ENCODE results near the gene RUFY3. TPM values are rescaled to one million over a fixed set of nuclear protein-coding genes. Genes with fewer than 3 reads are reported as not detected.
A peak's percentile ranks its signal among the peaks of the same experiment; 100 is the strongest.
"Not testable (repeated sequence)": the region's sequence is repeated elsewhere in the genome, so short reads cannot be mapped to it uniquely, and the experiment has no call there.

RUFY3 gene
- total and polyA plus RNA-seq, 4 donors: 7.4 to 96.9 (median 42.1) TPM

DNA sequence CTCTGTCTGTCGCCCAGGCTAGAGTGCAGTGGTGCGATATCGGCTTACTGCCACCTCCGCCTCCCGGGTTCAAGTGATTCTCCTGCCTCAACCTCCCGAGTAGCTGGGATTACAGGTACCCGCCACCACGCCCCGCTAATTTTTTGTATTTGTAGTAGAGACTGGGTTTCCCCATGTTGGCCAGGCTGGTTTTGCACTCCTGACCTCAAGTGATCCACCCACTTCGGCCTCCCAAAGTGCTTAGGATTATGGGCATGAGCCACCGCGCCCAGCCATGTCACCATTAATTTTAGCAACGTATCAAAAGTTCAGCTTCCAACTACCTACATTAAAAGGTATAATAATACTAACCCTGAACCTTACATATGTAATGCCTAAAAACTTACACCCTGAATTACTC lies 34.4 kb upstream of the RUFY3 start:
- peak in 1 of 2 donors; percentile 56 for DNase-seq
- peaks cover 0 to 5% of the 10 kb centered on the region in 2 donors for H3K4me1 ChIP-seq (ENCODE audit: control insufficient read depth in 1 of 2, insufficient read depth in 2 of 2, low read length in 2 of 2)
- no peaks in the 10 kb centered on the region for H3K36me3 ChIP-seq (ENCODE audit: control insufficient read depth in 1 of 2, insufficient read depth in 2 of 2, low read length in 1 of 2)
- intact Hi-C loops (cut with DNase I): loop anchor here (5.0 to 10.0 kb wide), 3 partner anchors 35 to 307 kb away; partner anchors contain the start of gene DCK (in 1 of the 2)
- no peaks in the 10 kb centered on the region for H3K27me3 ChIP-seq (ENCODE audit: control insufficient read depth in 1 of 2, insufficient read depth in 2 of 2, low read length in 1 of 2)
- ATAC-seq (ENCODE audit: low FRiP score): no peak
- H3K27ac ChIP-seq (ENCODE audit: low read depth in 1 of 2, low read length in 2 of 2): peak overlapping the region; percentile 90 to 98
- peak overlapping the region; percentile 68 to 94 for H3K4me3 ChIP-seq (ENCODE audit: low read length in 2 of 2)
- H3K9me3 ChIP-seq (ENCODE audit: control insufficient read depth, low read length): no peaks in the 10 kb centered on the region
- 69 to 72% methylated on average over 13 of the region's 13 CpGs for WGBS, 2 donors

DNA sequence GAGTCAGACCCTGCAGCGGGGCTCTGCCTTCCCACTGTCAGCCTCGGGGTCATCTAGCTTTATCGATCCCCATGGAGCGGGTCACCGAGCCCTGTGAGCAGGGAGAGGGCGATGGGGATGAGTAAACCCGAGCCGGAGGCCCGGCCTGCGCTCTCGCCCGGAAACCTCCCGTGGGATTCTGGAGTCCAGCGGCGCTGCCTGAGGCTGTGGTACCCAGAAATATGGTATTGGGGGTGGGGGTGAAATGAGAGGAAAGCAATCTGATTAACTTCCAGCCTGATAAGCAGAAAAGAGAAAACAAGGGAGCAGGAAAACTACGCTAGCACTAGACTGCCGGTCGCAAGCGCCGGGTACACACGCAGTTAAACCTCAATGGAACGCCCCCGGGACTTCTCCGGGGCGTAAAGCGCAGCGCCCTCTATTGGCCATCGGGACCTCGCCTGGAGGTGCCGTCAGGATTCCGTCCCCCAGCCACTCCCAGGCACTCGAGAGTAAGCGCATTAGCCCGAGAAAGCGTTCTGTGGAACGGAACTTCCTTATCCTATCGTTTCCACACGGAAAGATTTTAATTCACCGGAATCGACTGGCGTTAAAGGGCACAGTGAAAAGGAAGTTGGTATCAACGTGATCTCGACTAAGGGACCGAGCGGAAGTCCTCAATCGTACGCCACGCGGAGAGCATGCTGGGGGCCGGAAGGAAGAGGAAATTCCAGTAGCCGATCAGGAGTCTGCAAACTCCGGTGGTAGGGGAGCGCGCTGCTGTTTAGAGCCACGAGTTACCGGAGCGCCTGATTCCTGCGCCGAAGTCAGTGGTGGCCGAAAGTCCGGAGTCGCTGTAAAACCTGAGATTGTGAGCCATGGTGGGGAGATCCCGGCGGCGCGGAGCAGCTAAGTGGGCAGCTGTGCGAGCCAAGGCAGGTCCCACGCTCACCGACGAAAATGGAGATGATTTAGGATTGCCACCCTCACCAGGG lies 33.7 kb upstream of the RUFY3 start, which contains the start of gene UTP3:
UTP3 (plus strand) TSS at position 712 of the 974 bp plus-strand sequence; CDS start at position 858, 146 bp downstream.
- H3K27ac ChIP-seq (ENCODE audit: low read depth in 1 of 2, low read length in 2 of 2): peak within 1 kb of the TSS; percentile 90 to 98
- WGBS, 2 donors: 0% methylated on average over 70 of the region's 70 CpGs
- no peaks in the 10 kb centered on the region for H3K9me3 ChIP-seq (ENCODE audit: control insufficient read depth, low read length)
- DNase-seq (peak; percentile 97 to 98), ATAC-seq (ENCODE audit: low FRiP score) (peak; percentile 99)
- H3K36me3 ChIP-seq (ENCODE audit: control insufficient read depth in 1 of 2, insufficient read depth in 2 of 2, low read length in 1 of 2): no peaks in the 10 kb centered on the region
- intact Hi-C loops (cut with DNase I): loop anchor here (2.0 to 10.0 kb wide), 4 partner anchors 17 to 307 kb away; partner anchors contain the start of gene DCK (in 1 of the 2)
- H3K27me3 ChIP-seq (ENCODE audit: control insufficient read depth in 1 of 2, insufficient read depth in 2 of 2, low read length in 1 of 2): no peaks in the 10 kb centered on the region
- peaks cover 0 to 5% of the 10 kb centered on the region in 2 donors for H3K4me1 ChIP-seq (ENCODE audit: control insufficient read depth in 1 of 2, insufficient read depth in 2 of 2, low read length in 2 of 2)
- peak within 1 kb of the TSS; percentile 79 to 94 for H3K4me3 ChIP-seq (ENCODE audit: low read length in 2 of 2)

DNA sequence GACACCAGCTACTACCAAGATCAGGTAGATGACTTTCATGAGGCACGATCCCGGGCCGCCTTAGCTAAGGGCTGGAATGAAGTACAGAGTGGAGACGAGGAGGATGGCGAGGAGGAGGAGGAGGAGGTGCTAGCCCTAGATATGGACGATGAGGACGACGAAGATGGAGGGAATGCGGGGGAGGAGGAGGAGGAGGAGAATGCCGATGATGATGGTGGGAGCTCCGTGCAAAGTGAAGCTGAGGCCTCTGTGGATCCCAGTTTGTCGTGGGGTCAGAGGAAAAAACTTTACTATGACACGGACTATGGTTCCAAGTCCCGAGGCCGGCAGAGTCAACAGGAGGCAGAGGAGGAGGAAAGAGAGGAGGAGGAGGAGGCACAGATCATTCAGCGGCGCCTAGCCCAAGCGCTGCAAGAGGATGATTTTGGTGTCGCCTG lies 33.0 kb upstream of the RUFY3 start:
- peak overlapping the region; percentile 65 to 79 for H3K4me3 ChIP-seq (ENCODE audit: low read length in 2 of 2)
- ATAC-seq (ENCODE audit: low FRiP score): peak; percentile 15
- WGBS, 2 donors: 1% methylated on average over 19 of the region's 19 CpGs
- intact Hi-C loops (cut with DNase I): loop anchor here (2.0 to 10.0 kb wide), 4 partner anchors 16 to 306 kb away; partner anchors contain the start of gene DCK (in 1 of the 2)
- peak overlapping the region in 1 of 2 donors; percentile 49 for H3K27ac ChIP-seq (ENCODE audit: low read depth in 1 of 2, low read length in 2 of 2)
- H3K36me3 ChIP-seq (ENCODE audit: control insufficient read depth in 1 of 2, insufficient read depth in 2 of 2, low read length in 1 of 2): no peaks in the 10 kb centered on the region
- no peaks in the 10 kb centered on the region for H3K27me3 ChIP-seq (ENCODE audit: control insufficient read depth in 1 of 2, insufficient read depth in 2 of 2, low read length in 1 of 2)
- H3K9me3 ChIP-seq (ENCODE audit: control insufficient read depth, low read length): no peaks in the 10 kb centered on the region
- no peak for DNase-seq
- peaks cover 0 to 5% of the 10 kb centered on the region in 2 donors for H3K4me1 ChIP-seq (ENCODE audit: control insufficient read depth in 1 of 2, insufficient read depth in 2 of 2, low read length in 2 of 2)

DNA sequence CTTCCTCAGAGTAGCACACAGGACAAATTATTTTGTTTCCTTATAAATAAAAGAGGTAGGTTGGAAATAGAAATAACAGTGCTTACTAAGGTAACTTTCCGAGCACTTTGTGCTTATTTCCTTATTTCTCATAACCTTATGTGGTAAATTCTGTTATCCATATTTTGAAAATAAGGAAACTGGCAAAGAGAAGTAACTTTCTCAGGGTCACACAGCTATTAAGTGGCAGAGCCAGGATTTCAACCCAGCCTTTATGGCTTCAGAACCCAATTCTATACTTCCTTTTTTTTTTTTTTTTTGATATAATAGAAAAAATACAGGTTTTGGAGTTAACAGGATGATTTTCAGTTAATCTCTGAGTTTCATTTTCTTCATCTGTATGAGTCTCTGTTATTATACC lies 30.1 kb upstream of the RUFY3 start:
- Histone ChIP-seq H3K4me3 (ENCODE audit: low read length in 2 of 2) (no peak overlapping the region), H3K27ac (ENCODE audit: low read depth in 1 of 2, low read length in 2 of 2) (no peak overlapping the region), H3K27me3 (ENCODE audit: control insufficient read depth in 1 of 2, insufficient read depth in 2 of 2, low read length in 1 of 2) (no peaks in the 10 kb centered on the region), H3K4me1 (ENCODE audit: control insufficient read depth in 1 of 2, insufficient read depth in 2 of 2, low read length in 2 of 2) (peaks cover 0 to 5% of the 10 kb centered on the region in 2 donors), H3K36me3 (ENCODE audit: control insufficient read depth in 1 of 2, insufficient read depth in 2 of 2, low read length in 1 of 2) (no peaks in the 10 kb centered on the region), H3K9me3 (ENCODE audit: control insufficient read depth, low read length) (no peaks in the 10 kb centered on the region)
- DNase-seq: no peak
- 75 to 79% methylated on average over 1 of the region's 1 CpG for WGBS, 2 donors
- intact Hi-C loops (cut with DNase I): no loop called here
- ATAC-seq (ENCODE audit: low FRiP score): no peak

DNA sequence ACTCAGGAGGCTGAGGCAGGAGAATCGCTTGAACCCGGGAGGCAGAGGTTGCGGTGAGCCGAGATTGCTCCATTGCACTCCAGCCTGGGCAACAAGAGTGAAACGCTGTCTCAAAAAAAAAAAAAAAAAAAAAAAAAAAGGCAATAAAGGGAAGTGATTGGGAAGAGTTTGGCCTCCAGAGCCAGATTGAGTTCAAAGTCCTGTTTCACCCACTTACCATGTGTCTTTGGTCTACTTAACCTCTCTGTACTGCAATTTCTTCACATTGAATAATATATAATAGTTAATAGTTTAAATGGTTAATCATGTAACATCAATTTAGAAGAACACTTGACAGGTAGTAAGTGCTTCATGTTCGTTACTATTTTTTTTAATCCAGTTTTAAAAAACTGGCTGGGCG lies 27.1 kb upstream of the RUFY3 start:
- 91 to 95% methylated on average over 7 of the region's 7 CpGs for WGBS, 2 donors
- intact Hi-C loops (cut with DNase I); ATAC-seq (ENCODE audit: low FRiP score): not testable (repeated sequence)

DNA sequence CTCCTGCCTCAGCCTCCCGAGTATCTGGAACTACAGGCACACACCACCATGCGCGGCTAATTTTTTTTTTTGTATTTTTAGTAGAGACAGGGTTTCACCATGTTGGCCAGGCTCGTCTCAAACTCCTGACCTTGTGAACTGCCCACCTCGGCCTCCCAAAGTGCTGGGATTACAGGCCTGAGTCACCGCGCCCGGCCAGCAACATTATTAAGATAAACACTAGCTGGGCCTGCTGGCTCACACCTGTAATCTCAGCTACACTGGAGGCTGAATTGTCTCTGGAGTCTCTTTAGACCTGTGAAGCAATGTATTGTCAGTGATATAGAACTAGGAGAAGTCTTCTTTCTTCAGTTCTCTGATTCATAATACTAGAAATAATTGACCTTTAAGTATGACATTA lies 23.3 kb upstream of the RUFY3 start:
- DNase-seq; intact Hi-C loops (cut with DNase I); H3K27ac ChIP-seq (ENCODE audit: low read depth in 1 of 2, low read length in 2 of 2); H3K27me3 ChIP-seq (ENCODE audit: control insufficient read depth in 1 of 2, insufficient read depth in 2 of 2, low read length in 1 of 2); H3K4me1 ChIP-seq (ENCODE audit: control insufficient read depth in 1 of 2, insufficient read depth in 2 of 2, low read length in 2 of 2); H3K9me3 ChIP-seq (ENCODE audit: control insufficient read depth, low read length); H3K4me3 ChIP-seq (ENCODE audit: low read length in 2 of 2); H3K36me3 ChIP-seq (ENCODE audit: control insufficient read depth in 1 of 2, insufficient read depth in 2 of 2, low read length in 1 of 2); ATAC-seq (ENCODE audit: low FRiP score): not testable (repeated sequence)
- 85 to 88% methylated on average over 8 of the region's 8 CpGs for WGBS, 2 donors

More for the DNA sequence above, 27.1 kb upstream of the RUFY3 start:
- H3K36me3 ChIP-seq (ENCODE audit: control insufficient read depth in 1 of 2, insufficient read depth in 2 of 2, low read length in 1 of 2); DNase-seq; H3K9me3 ChIP-seq (ENCODE audit: control insufficient read depth, low read length); H3K4me1 ChIP-seq (ENCODE audit: control insufficient read depth in 1 of 2, insufficient read depth in 2 of 2, low read length in 2 of 2); H3K4me3 ChIP-seq (ENCODE audit: low read length in 2 of 2); H3K27me3 ChIP-seq (ENCODE audit: control insufficient read depth in 1 of 2, insufficient read depth in 2 of 2, low read length in 1 of 2); H3K27ac ChIP-seq (ENCODE audit: low read depth in 1 of 2, low read length in 2 of 2): not testable (repeated sequence)

DNA sequence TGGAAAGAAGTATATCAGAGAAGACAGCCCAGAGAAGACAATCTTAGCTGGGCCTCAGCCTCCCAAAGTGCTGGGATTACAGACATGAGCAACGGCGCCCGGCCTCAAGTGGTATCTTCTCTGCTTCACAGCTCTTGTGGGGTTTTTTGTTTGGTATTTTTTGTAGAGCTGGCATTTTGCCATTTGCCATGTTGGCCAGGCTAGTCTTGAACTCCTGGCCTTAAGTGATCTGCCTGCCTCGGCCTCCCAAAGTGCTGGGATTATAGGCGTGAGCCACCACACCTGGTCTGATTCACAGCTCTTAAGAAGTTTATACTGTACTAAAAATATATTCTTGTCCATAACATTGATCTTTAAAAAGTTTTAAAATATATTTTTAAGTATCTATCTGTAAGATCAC lies 21.1 kb upstream of the RUFY3 start:
- peaks cover 0 to 2% of the 10 kb centered on the region in 2 donors for H3K4me1 ChIP-seq (ENCODE audit: control insufficient read depth in 1 of 2, insufficient read depth in 2 of 2, low read length in 2 of 2)
- H3K27me3 ChIP-seq (ENCODE audit: control insufficient read depth in 1 of 2, insufficient read depth in 2 of 2, low read length in 1 of 2): no peaks in the 10 kb centered on the region
- no peaks in the 10 kb centered on the region for H3K9me3 ChIP-seq (ENCODE audit: control insufficient read depth, low read length)
- H3K36me3 ChIP-seq (ENCODE audit: control insufficient read depth in 1 of 2, insufficient read depth in 2 of 2, low read length in 1 of 2): no peaks in the 10 kb centered on the region
- 87 to 92% methylated on average over 5 of the region's 5 CpGs for WGBS, 2 donors
- H3K27ac ChIP-seq (ENCODE audit: low read depth in 1 of 2, low read length in 2 of 2): no peak overlapping the region
- no peak for DNase-seq
- intact Hi-C loops (cut with DNase I): loop anchor here (10.0 kb wide), 2 partner anchors 84 to 134 kb away; partner anchors contain the start of gene GRSF1 (in 1 of the 2)
- H3K4me3 ChIP-seq (ENCODE audit: low read length in 2 of 2): no peak overlapping the region
- no peak for ATAC-seq (ENCODE audit: low FRiP score)

DNA sequence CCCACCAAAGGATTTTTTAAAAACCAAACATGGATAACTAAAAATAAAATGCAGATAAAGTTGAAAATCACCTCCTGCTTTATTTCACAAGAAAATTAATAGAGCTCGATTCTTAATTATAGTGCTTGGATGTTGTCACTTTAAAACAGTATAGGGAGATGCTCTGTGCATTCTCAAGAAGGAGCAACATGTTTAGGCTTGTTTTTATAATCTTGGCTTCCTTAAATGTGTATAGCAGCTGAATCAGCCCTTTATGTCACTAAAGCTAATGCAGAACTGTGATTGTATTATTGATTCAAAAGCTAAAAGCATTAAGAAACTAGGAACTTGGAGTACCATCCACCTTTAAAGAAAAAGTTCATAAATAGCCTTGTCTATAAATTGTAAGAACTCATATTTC lies 20.5 kb upstream of the RUFY3 start:
- H3K27me3 ChIP-seq (ENCODE audit: control insufficient read depth in 1 of 2, insufficient read depth in 2 of 2, low read length in 1 of 2): no peaks in the 10 kb centered on the region
- H3K36me3 ChIP-seq (ENCODE audit: control insufficient read depth in 1 of 2, insufficient read depth in 2 of 2, low read length in 1 of 2): no peaks in the 10 kb centered on the region
- WGBS, 2 donors: 84 to 88% methylated on average over 1 of the region's 1 CpG
- intact Hi-C loops (cut with DNase I): loop anchor here (10.0 kb wide), 2 partner anchors 84 to 134 kb away; partner anchors contain the start of gene GRSF1 (in 1 of the 2)
- H3K4me1 ChIP-seq (ENCODE audit: control insufficient read depth in 1 of 2, insufficient read depth in 2 of 2, low read length in 2 of 2): peaks cover 2 to 3% of the 10 kb centered on the region in 2 donors
- ATAC-seq (ENCODE audit: low FRiP score): no peak
- no peak for DNase-seq
- H3K9me3 ChIP-seq (ENCODE audit: control insufficient read depth, low read length): no peaks in the 10 kb centered on the region
- H3K27ac ChIP-seq (ENCODE audit: low read depth in 1 of 2, low read length in 2 of 2): no peak overlapping the region
- no peak overlapping the region for H3K4me3 ChIP-seq (ENCODE audit: low read length in 2 of 2)
